ENCODE data around the gene CST3. TPM values are rescaled to one million over a fixed set of nuclear protein-coding genes. Genes with fewer than 3 reads are reported as not detected.

CST3 gene
- total and polyA plus RNA-seq, 10 of the 15 experiments (the other 5 are each of a cell fraction or from before 2014, with no cell fraction given), result 11.8 to 127 (median 57.8) TPM

DNA sequence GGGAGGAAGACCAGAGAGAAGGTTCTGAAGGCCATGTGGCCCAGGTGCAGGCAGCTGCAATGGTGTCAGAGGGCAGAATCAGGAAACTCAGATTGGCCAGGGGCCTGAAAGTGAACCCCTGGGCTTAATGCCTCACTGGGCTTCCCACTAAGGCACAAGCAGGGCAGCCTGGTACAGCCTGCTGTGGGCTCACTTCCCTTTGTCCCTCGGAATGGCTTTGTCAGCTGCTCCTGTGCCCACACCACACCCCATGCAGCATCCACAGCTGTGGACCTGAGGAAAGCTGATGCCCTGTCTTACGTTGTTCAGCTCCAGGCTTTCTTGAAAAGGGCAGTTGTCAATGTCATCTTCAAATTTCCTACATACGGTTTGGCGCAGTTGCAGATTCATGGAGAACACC is 34.4 kb downstream of the CST3 start (continued):
- no peak for TF ChIP-seq LARP7 (IDR thresholded peaks at IDR 0.05)

DNA sequence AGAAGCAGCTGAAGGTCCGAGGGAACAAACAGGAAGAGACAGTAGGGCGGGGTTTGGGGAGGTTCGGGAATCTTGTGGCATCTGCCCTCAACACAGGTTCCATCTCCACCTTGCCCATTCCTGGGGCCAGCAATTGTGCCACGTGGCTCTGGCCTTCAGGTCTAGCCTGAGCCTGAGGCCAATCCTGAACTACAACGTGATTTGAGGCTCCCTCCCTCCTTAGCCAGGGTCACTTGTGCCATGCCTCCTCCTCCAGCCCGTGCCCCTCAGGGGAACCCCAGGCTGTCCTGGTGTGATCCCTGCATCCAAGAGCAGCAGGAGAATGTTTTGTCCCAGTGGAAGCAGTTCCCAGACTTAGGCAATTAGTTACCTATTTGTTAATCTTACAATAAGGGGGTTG is 35.1 kb downstream of the CST3 start:
- H3K27me3 ChIP-seq (replicated peaks in 1 of 2; ENCODE audit: control insufficient read depth in 2 of 2, insufficient read depth in 2 of 2, low read length in 1 of 2), result no peaks in the 10 kb centered on the region
- BruUV-seq (replicated peaks), result no TSS peak
- no peak overlapping the region for H3K4me2 ChIP-seq (ENCODE audit: control insufficient read depth, insufficient read depth)
- H3K4me1 ChIP-seq (ENCODE audit: control insufficient read depth, insufficient read depth, low read length), result no peaks in the 10 kb centered on the region
- no peaks in the 10 kb centered on the region for H3K36me3 ChIP-seq (ENCODE audit: control insufficient read depth in 2 of 2, insufficient read depth in 2 of 2, low read length in 1 of 2)
- no peak overlapping the region for H3K9ac ChIP-seq (ENCODE audit: control insufficient read depth, insufficient read depth, low read length)
- in situ Hi-C loops (cut with MboI) (no loop called here), intact Hi-C loops (cut with micrococcal nuclease; ENCODE audit: unreplicated experiment) (loop anchor here (10.0 kb wide), 1 partner anchor 908 kb away; no protein-coding TSS in a partner anchor)
- H3K79me2 ChIP-seq (ENCODE audit: control insufficient read depth, insufficient read depth, low read length), result no peaks in the 10 kb centered on the region
- H2AFZ ChIP-seq (ENCODE audit: control insufficient read depth, low read depth, low read length), result no peak overlapping the region
- H3K27ac ChIP-seq (ENCODE audit: control insufficient read depth, insufficient read depth), result no peak overlapping the region
- ChIA-PET POLR2A (no interaction called here), RAD21 (ENCODE audit: unreplicated experiment) (interaction anchor here (1.0 kb wide), 1 partner anchor 20 kb away, joined by 3 read pairs; no protein-coding TSS in a partner anchor), SMC1A (ENCODE audit: uncharacterized antibody, unreplicated experiment) (interaction anchor here (1.0 kb wide), 1 partner anchor 161 kb away, joined by 4 read pairs; no protein-coding TSS in a partner anchor), CTCF (no interaction called here)
- FAIRE-seq (no peak), DNase-seq (ENCODE audit: low read depth, low spot score) (no peak), ATAC-seq (no peak)
- H3K4me3 ChIP-seq, result no peak overlapping the region
- H4K20me1 ChIP-seq (ENCODE audit: control insufficient read depth, insufficient read depth), result no peaks in the 10 kb centered on the region
- H3K9me3 ChIP-seq (replicated peaks; ENCODE audit: control insufficient read depth, insufficient read depth, low read length), result no peaks in the 10 kb centered on the region
- 18% methylated on average over 6 of the region's 6 CpGs for WGBS (ENCODE audit: insufficient coverage, insufficient replicate concordance, low lambda C conversion rate, missing lambda C conversion rate)
- TF ChIP-seq MYC (IDR thresholded peaks at IDR 0.05; ENCODE audit: insufficient read depth, insufficient read length, insufficient replicate concordance, low read length, severe bottlenecking) (no peak), NFXL1 (IDR thresholded peaks at IDR 0.05; ENCODE audit: borderline replicate concordance) (no peak), CBFB (IDR thresholded peaks at IDR 0.05; ENCODE audit: low read depth) (no peak), NFYB (IDR thresholded peaks at IDR 0.05; ENCODE audit: insufficient read depth, low read depth, low read length) (no peak), KLF5 (IDR thresholded peaks at IDR 0.05; ENCODE audit: partially characterized antibody) (no peak), PKNOX1 (IDR thresholded peaks at IDR 0.05) (no peak), CEBPB (IDR thresholded peaks at IDR 0.05; ENCODE audit: borderline replicate concordance in 1 of 2, low read depth in 2 of 2, low read length in 2 of 2) (no peak), PML (IDR thresholded peaks at IDR 0.05; ENCODE audit: low read length) (no peak), BMI1 (IDR thresholded peaks at IDR 0.05; ENCODE audit: borderline replicate concordance) (no peak), NR2C2 (IDR thresholded peaks at IDR 0.05; ENCODE audit: borderline replicate concordance, control insufficient read depth, insufficient read length, low read depth) (no peak), BRCA1 (IDR thresholded peaks at IDR 0.05; ENCODE audit: low read depth, low read length) (no peak), YY1 (IDR thresholded peaks at IDR 0.05; ENCODE audit: low read depth, low read length) (no peak), RELA (IDR thresholded peaks at IDR 0.05; ENCODE audit: borderline replicate concordance, partially characterized antibody) (no peak), CBX3 (IDR thresholded peaks at IDR 0.05; ENCODE audit: borderline replicate concordance, low read depth) (no peak), NRF1 (conservative IDR thresholded peaks at IDR 0.05; ENCODE audit: low read depth, low read length) (no peak), ZNF274 (IDR thresholded peaks at IDR 0.05; ENCODE audit: insufficient read depth, insufficient read length) (no peak), WRNIP1 (IDR thresholded peaks at IDR 0.05; ENCODE audit: borderline replicate concordance, low read depth, low read length) (no peak), CHD1 (IDR thresholded peaks at IDR 0.05; ENCODE audit: low read depth, low read length) (no peak)
- TF ChIP-seq, protein P1, sequence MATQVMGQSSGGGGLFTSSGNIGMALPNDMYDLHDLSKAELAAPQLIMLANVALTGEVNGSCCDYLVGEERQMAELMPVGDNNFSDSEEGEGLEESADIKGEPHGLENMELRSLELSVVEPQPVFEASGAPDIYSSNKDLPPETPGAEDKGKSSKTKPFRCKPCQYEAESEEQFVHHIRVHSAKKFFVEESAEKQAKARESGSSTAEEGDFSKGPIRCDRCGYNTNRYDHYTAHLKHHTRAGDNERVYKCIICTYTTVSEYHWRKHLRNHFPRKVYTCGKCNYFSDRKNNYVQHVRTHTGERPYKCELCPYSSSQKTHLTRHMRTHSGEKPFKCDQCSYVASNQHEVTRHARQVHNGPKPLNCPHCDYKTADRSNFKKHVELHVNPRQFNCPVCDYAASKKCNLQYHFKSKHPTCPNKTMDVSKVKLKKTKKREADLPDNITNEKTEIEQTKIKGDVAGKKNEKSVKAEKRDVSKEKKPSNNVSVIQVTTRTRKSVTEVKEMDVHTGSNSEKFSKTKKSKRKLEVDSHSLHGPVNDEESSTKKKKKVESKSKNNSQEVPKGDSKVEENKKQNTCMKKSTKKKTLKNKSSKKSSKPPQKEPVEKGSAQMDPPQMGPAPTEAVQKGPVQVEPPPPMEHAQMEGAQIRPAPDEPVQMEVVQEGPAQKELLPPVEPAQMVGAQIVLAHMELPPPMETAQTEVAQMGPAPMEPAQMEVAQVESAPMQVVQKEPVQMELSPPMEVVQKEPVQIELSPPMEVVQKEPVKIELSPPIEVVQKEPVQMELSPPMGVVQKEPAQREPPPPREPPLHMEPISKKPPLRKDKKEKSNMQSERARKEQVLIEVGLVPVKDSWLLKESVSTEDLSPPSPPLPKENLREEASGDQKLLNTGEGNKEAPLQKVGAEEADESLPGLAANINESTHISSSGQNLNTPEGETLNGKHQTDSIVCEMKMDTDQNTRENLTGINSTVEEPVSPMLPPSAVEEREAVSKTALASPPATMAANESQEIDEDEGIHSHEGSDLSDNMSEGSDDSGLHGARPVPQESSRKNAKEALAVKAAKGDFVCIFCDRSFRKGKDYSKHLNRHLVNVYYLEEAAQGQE (IDR thresholded peaks at IDR 0.05; ENCODE audit: low read depth, low read length), result no peak

Data from GM12878 (cell line).